Activated CD4-positive, alpha-beta T cell treated with anti-CD3 and anti-CD28 coated beads, Interleukin-2, amount 10 ng/mL, durations not matched to agents 24 days and 14 days (primary cell): Measurements from ENCODE around the gene PKMYT1. TPM values are rescaled to one million over a fixed set of nuclear protein-coding genes. Genes with fewer than 3 reads are reported as not detected.

Experiments
- DNase-seq: peaks from one replicate; pipeline ENCODE4 v3.0.0; 2022
- H3K27ac Mint-ChIP-seq: one replicate; pipeline ENCODE4 v1.8.0; 2022; ENCODE audit warnings: mild to moderate bottlenecking, mixed read lengths
- H3K27me3 Mint-ChIP-seq: one replicate; pipeline ENCODE4 v1.8.0; 2022; ENCODE audit warnings: mixed read lengths
- H3K36me3 Mint-ChIP-seq: one replicate; pipeline ENCODE4 v1.8.0; 2022; ENCODE audit warnings: low read depth, mild to moderate bottlenecking, mixed read lengths
- H3K4me1 Mint-ChIP-seq: one replicate; pipeline ENCODE4 v1.8.0; 2021; ENCODE audit warnings: mixed read lengths
- H3K4me3 Mint-ChIP-seq: one replicate; pipeline ENCODE4 v1.8.0; 2022; ENCODE audit warnings: mild to moderate bottlenecking, moderate library complexity, mixed read lengths
- H3K9me3 Mint-ChIP-seq: one replicate; pipeline ENCODE4 v1.8.0; 2021; ENCODE audit warnings: mixed read lengths
- intact Hi-C: fragments of 100-400 bp; cut with micrococcal nuclease; formaldehyde crosslinking; loops from one replicate; pipeline ENCODE4 v1.15.1; 2023
- total RNA-seq: library from RNA; stranded (reverse); gene quantifications from 2 replicates; pipeline ENCODE4 v1.2.3, GENCODE V29; 2022

Gene PKMYT1
- total RNA-seq, 1 donor from 2014 or later, result 152 TPM

GRCh38 chr16:2970563-2970962 is 9.7 kb downstream of the PKMYT1 start:
- intact Hi-C loops, result loop anchor here (1.0 to 2.0 kb wide), 2 partner anchors 10 to 50 kb away; partner anchors contain the start of genes PKMYT1 and TNFRSF12A
- no peak for DNase-seq
- peak overlapping the region; percentile 84 for H3K4me3 Mint-ChIP-seq
- peaks cover 19% of the 10 kb centered on the region for H3K36me3 Mint-ChIP-seq
- peaks cover 21% of the 10 kb centered on the region for H3K4me1 Mint-ChIP-seq
- H3K27ac Mint-ChIP-seq, result peak overlapping the region; percentile 45
- H3K9me3 Mint-ChIP-seq, result no peaks in the 10 kb centered on the region
- peaks cover 10% of the 10 kb centered on the region for H3K27me3 Mint-ChIP-seq

- Mint-ChIP-seq H3K4me3 (peak overlapping the region; percentile 84), H3K27ac (peak overlapping the region; percentile 76)
Observed at GRCh38 chr16:2969545-2970521, 10.4 kb downstream of the PKMYT1 start.

GRCh38 chr16:2968738-2969544 is 11.3 kb downstream of the PKMYT1 start, which contains the start of gene PAQR4:
PAQR4 (plus strand) TSS chr16:2969348; CDS start chr16:2969675, 327 bp downstream.
- DNase-seq, result peak; percentile 97
- Mint-ChIP-seq H3K27ac (peak within 1 kb of the TSS; percentile 76), H3K9me3 (no peaks in the 10 kb centered on the region), H3K27me3 (peaks cover 18% of the 10 kb centered on the region), H3K36me3 (peaks cover 17% of the 10 kb centered on the region), H3K4me1 (peaks cover 23% of the 10 kb centered on the region), H3K4me3 (peak within 1 kb of the TSS; percentile 84)
- intact Hi-C loops, result no loop called here

More at GRCh38 chr16:2969545-2970521, 10.4 kb downstream of the PKMYT1 start:
- no peaks in the 10 kb centered on the region for H3K9me3 Mint-ChIP-seq
- H3K27me3 Mint-ChIP-seq, result peaks cover 14% of the 10 kb centered on the region
- peaks cover 19% of the 10 kb centered on the region for H3K36me3 Mint-ChIP-seq
- intact Hi-C loops, result loop anchor here (1.0 to 2.0 kb wide), 2 partner anchors 10 to 51 kb away; partner anchors contain the start of genes PKMYT1 and TNFRSF12A
- peak; percentile 95 for DNase-seq
- H3K4me1 Mint-ChIP-seq, result peaks cover 21% of the 10 kb centered on the region

GRCh38 chr16:2968368-2968737 is 11.9 kb downstream of the PKMYT1 start:
- Mint-ChIP-seq H3K4me3 (peak overlapping the region; percentile 68), H3K9me3 (no peaks in the 10 kb centered on the region), H3K36me3 (peaks cover 17% of the 10 kb centered on the region), H3K4me1 (peaks cover 26% of the 10 kb centered on the region), H3K27me3 (peaks cover 21% of the 10 kb centered on the region), H3K27ac (peak overlapping the region; percentile 47)
- intact Hi-C loops, result no loop called here
- no peak for DNase-seq

GRCh38 chr16:2967721-2968161 is 12.5 kb downstream of the PKMYT1 start:
- H3K27me3 Mint-ChIP-seq, result peaks cover 23% of the 10 kb centered on the region
- no peak for DNase-seq
- no peaks in the 10 kb centered on the region for H3K9me3 Mint-ChIP-seq
- H3K36me3 Mint-ChIP-seq, result peaks cover 17% of the 10 kb centered on the region
- H3K4me1 Mint-ChIP-seq, result peaks cover 26% of the 10 kb centered on the region
- peak overlapping the region; percentile 25 for H3K27ac Mint-ChIP-seq
- peak overlapping the region; percentile 68 for H3K4me3 Mint-ChIP-seq
- intact Hi-C loops, result no loop called here

- Mint-ChIP-seq H3K4me3 (no peak overlapping the region), H3K36me3 (peaks cover 14% of the 10 kb centered on the region), H3K9me3 (no peaks in the 10 kb centered on the region), H3K27me3 (peaks cover 23% of the 10 kb centered on the region), H3K27ac (no peak overlapping the region), H3K4me1 (peaks cover 25% of the 10 kb centered on the region)
- DNase-seq, result peak; percentile 61
- intact Hi-C loops, result no loop called here
Observed at GRCh38 chr16:2967211-2967631, 13.0 kb downstream of the PKMYT1 start.

- Mint-ChIP-seq H3K27ac (no peak overlapping the region), H3K27me3 (peaks cover 26% of the 10 kb centered on the region), H3K9me3 (no peaks in the 10 kb centered on the region), H3K36me3 (peaks cover 10% of the 10 kb centered on the region), H3K4me1 (peaks cover 24% of the 10 kb centered on the region), H3K4me3 (no peak overlapping the region)
- peak; percentile 77 for DNase-seq
- intact Hi-C loops, result no loop called here
Observed at GRCh38 chr16:2966808-2967191, 13.4 kb downstream of the PKMYT1 start.

GRCh38 chr16:2966043-2966807 is 14.0 kb downstream of the PKMYT1 start:
- Mint-ChIP-seq H3K27me3 (peaks cover 28% of the 10 kb centered on the region), H3K36me3 (peaks cover 9% of the 10 kb centered on the region)

GRCh38 chr16:2964475-2965336 is 15.5 kb downstream of the PKMYT1 start:
- intact Hi-C loops, result loop anchor here (5.0 kb wide), 2 partner anchors 52 to 82 kb away; partner anchors contain the start of genes FLYWCH1 and FLYWCH2
- H3K27ac Mint-ChIP-seq, result no peak overlapping the region
- H3K4me3 Mint-ChIP-seq, result peak overlapping the region; percentile 83
- peak; percentile 92 for DNase-seq
- no peaks in the 10 kb centered on the region for H3K9me3 Mint-ChIP-seq
- peaks cover 3% of the 10 kb centered on the region for H3K36me3 Mint-ChIP-seq
- H3K27me3 Mint-ChIP-seq, result peaks cover 31% of the 10 kb centered on the region
- H3K4me1 Mint-ChIP-seq, result peaks cover 17% of the 10 kb centered on the region

More at GRCh38 chr16:2966043-2966807, 14.0 kb downstream of the PKMYT1 start:
- Mint-ChIP-seq H3K9me3 (no peaks in the 10 kb centered on the region), H3K27ac (no peak overlapping the region), H3K4me1 (peaks cover 27% of the 10 kb centered on the region), H3K4me3 (no peak overlapping the region)
- peak; percentile 59 for DNase-seq
- intact Hi-C loops, result no loop called here

GRCh38 chr16:2963723-2964474 is 16.3 kb downstream of the PKMYT1 start, which contains the start of gene KREMEN2:
KREMEN2 (plus strand) TSS chr16:2964275; CDS start chr16:2964521, 246 bp downstream.
- Mint-ChIP-seq H3K9me3 (no peaks in the 10 kb centered on the region), H3K4me3 (peak within 1 kb of the TSS; percentile 83), H3K4me1 (peaks cover 17% of the 10 kb centered on the region), H3K36me3 (peaks cover 3% of the 10 kb centered on the region), H3K27ac (peak within 1 kb of the TSS; percentile 49), H3K27me3 (peaks cover 33% of the 10 kb centered on the region)
- intact Hi-C loops, result loop anchor here (5.0 kb wide), 2 partner anchors 52 to 82 kb away; partner anchors contain the start of genes FLYWCH1 and FLYWCH2
- DNase-seq, result peak; percentile 83

- H3K36me3 Mint-ChIP-seq, result peaks cover 2% of the 10 kb centered on the region
- H3K4me3 Mint-ChIP-seq, result peak overlapping the region; percentile 83
- intact Hi-C loops, result loop anchor here (5.0 kb wide), 2 partner anchors 51 to 81 kb away; partner anchors contain the start of genes FLYWCH1 and FLYWCH2
- H3K9me3 Mint-ChIP-seq, result no peaks in the 10 kb centered on the region
- peak; percentile 70 for DNase-seq
- H3K27ac Mint-ChIP-seq, result peak overlapping the region; percentile 11
- H3K4me1 Mint-ChIP-seq, result peaks cover 11% of the 10 kb centered on the region
- H3K27me3 Mint-ChIP-seq, result peaks cover 30% of the 10 kb centered on the region
Observed at GRCh38 chr16:2963074-2963722, 17.0 kb downstream of the PKMYT1 start.
